AG04450 (cell line): Measurements from ENCODE around the gene IBA57. TPM values are rescaled to one million over a fixed set of nuclear protein-coding genes. Genes with fewer than 3 reads are reported as not detected.

Source experiments
- CTCF ChIA-PET: fragments of 300-600, 350-600 bp; formaldehyde crosslinking; extraction: SDS; loops from one replicate; lab custom pipeline; 2022; ENCODE audit warnings: antibody characterized with exemption, inconsistent platforms; lab: Charles Lee
- POLR2A ChIA-PET: fragments of 350-600 bp; formaldehyde crosslinking; extraction: SDS; loops from one replicate; lab custom pipeline; 2021; ENCODE audit warnings: antibody characterized with exemption, inconsistent platforms; lab: Yijun Ruan, JAX
- DNase-seq: peaks from one replicate; pipeline ENCODE4 v3.0.0-alpha.2; 2011; ENCODE audit warnings: low read depth, low spot score
- H3K27ac ChIP-seq: one replicate; pipeline ENCODE4 v1.5.1; 2012; ENCODE audit warnings: low read depth, low read length, control low read depth
- H3K27me3 ChIP-seq: one replicate; pipeline ENCODE4 v1.6.0; 2012; ENCODE audit warnings: low read length; ENCODE audit not compliant: control insufficient read depth, insufficient read depth
- H3K4me3 ChIP-seq: 2 replicates; pipeline ENCODE4 v1.5.1; 2011; ENCODE audit warnings: mild to moderate bottlenecking, low read depth, low read length, control low read depth
- H3K9me3 ChIP-seq: 2 replicates; pipeline ENCODE4 v1.5.1; 2012; ENCODE audit warnings: low read length; ENCODE audit not compliant: control insufficient read depth, insufficient read depth
- polyA plus RNA-seq: library from polyadenylated mRNA; depleted of rRNA; stranded (reverse); fragments of >200 nt; gene quantifications from 2 replicates; pipeline ENCODE4 v1.2.3, GENCODE V29; 2011
- TF ChIP-seq, protein P1 (sequence below): IDR thresholded peaks from 2 replicates; pipeline ENCODE4 v1.5.1; 2011; ENCODE audit warnings: low read depth, low read length, control low read depth, inconsistent platforms

The IBA57 gene
- polyA plus RNA-seq, 1 experiment, result 1.4 TPM

DNA sequence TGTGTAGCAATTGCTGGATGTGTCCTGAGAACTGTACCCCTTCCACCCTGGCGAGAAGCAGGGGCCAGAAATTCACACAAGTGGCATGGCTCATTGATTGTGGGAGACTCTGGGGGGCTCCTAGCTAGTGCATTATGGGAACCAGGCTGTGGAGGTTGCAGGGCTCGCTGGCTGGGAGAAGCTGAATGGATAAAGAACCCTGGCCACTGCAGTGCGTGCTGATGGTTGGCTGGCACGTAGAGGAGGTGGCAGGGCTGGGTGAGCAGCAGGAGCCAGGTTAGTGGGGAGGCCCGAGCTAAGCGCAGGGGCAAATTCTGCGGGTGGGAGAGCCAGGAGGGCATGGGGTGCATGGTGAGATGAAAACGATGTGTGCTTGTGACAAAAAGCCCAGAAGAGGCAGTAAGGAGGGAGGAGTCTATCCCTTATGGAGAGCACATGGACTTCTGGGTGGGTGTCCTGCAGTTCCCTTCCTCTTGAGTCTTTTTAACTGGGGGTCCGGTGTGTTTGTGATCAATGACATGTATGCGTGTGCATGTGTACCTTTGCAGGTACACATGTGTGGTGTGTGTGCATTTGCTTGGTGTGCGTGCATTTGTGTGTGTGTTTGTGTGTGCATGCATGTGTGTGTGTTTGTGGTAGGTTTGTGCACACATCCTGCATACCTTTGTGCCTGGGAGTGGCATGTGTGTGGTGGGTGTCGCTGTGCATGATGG is 22.0 kb upstream of the IBA57 start:
- ChIA-PET CTCF (interaction anchor here (1.3 to 4.2 kb wide), 3 partner anchors 13 to 23 kb away, joined by 4 to 17 read pairs (median 7); no protein-coding TSS in a partner anchor), POLR2A (no interaction called here)
- no peak for DNase-seq
- H3K27me3 ChIP-seq, result no peaks in the 10 kb centered on the region
- no peak overlapping the region for H3K27ac ChIP-seq
- no peaks in the 10 kb centered on the region; the same call in 1 of the 2 replicates for H3K9me3 ChIP-seq
- TF ChIP-seq, protein P1, sequence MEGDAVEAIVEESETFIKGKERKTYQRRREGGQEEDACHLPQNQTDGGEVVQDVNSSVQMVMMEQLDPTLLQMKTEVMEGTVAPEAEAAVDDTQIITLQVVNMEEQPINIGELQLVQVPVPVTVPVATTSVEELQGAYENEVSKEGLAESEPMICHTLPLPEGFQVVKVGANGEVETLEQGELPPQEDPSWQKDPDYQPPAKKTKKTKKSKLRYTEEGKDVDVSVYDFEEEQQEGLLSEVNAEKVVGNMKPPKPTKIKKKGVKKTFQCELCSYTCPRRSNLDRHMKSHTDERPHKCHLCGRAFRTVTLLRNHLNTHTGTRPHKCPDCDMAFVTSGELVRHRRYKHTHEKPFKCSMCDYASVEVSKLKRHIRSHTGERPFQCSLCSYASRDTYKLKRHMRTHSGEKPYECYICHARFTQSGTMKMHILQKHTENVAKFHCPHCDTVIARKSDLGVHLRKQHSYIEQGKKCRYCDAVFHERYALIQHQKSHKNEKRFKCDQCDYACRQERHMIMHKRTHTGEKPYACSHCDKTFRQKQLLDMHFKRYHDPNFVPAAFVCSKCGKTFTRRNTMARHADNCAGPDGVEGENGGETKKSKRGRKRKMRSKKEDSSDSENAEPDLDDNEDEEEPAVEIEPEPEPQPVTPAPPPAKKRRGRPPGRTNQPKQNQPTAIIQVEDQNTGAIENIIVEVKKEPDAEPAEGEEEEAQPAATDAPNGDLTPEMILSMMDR, result no peak
- no peak overlapping the region for H3K4me3 ChIP-seq

DNA sequence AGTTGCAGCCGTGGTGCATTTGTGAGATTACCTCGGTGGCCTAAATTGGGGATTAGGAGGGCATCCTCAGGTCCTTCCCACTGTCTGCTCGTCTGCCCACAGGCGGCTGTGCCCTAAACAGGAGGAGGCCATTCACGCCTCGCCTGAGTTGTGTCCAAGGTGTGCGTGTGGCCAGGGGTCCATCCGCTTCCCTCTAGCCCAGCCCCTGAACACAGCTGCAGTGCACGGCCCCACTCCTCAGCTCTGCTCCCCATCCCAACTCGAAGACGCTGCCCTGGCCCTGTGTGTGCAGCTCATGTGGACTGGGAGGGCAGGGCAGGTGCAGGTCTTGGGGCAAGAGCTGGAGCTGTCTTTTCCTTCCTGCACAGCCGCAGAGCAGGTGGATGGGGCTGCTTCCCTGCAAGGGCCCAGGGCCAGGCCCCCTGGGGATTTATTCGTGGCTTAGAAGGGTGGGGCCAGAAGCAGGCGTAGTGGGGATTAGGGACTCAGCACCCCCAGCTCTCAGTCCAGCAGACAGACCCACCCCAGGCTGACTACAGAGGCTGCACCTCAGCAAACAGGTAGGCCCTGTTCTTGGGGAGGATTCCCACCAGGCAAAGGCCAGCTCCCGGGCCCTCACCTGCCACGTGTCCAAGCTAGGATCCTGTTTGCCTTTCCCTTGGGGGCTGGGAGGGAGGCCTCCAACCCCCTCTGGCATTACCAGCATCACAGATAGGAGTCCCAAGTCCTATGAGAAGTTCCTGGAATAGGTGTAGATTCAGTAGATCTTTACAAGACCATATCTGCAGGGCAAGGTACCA is 21.2 kb upstream of the IBA57 start:
- no peak overlapping the region for H3K4me3 ChIP-seq
- H3K27me3 ChIP-seq, result no peaks in the 10 kb centered on the region
- H3K27ac ChIP-seq, result no peak overlapping the region
- CTCF ChIA-PET, result interaction anchor here (1.1 to 1.9 kb wide), 2 partner anchors 14 to 21 kb away, joined by 3 to 7 read pairs; no protein-coding TSS in a partner anchor
- POLR2A ChIA-PET, result no interaction called here
- TF ChIP-seq, protein P1, result no peak
- no peaks in the 10 kb centered on the region; the same call in 1 of the 2 replicates for H3K9me3 ChIP-seq
- DNase-seq, result no peak

DNA sequence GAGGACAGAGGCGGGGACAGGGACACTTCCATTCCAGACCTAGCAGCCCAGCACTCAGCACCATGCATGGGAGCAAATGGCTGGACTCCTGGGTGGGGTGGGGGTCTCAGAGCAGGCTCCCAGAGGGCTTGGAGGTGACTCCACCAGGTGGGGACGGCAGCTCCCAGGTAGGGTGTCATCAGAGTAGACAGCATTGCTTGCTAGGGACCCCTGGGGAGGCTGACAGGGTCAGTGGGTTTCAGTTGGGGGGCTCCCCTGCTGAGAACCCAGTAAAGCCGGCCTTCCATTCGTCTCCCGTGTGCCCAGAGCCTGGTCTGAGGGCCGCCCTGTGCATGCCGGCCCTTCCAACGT is 20.6 kb upstream of the IBA57 start:
- ChIA-PET CTCF (interaction anchor here (1.1 kb wide), 1 partner anchor 14 kb away, joined by 3 read pairs; no protein-coding TSS in a partner anchor), POLR2A (no interaction called here)
- Histone ChIP-seq H3K9me3 (no peaks in the 10 kb centered on the region; the same call in 1 of the 2 replicates), H3K27ac (no peak overlapping the region), H3K4me3 (no peak overlapping the region), H3K27me3 (no peaks in the 10 kb centered on the region)
- DNase-seq, result no peak
- TF ChIP-seq, protein P1, result no peak

DNA sequence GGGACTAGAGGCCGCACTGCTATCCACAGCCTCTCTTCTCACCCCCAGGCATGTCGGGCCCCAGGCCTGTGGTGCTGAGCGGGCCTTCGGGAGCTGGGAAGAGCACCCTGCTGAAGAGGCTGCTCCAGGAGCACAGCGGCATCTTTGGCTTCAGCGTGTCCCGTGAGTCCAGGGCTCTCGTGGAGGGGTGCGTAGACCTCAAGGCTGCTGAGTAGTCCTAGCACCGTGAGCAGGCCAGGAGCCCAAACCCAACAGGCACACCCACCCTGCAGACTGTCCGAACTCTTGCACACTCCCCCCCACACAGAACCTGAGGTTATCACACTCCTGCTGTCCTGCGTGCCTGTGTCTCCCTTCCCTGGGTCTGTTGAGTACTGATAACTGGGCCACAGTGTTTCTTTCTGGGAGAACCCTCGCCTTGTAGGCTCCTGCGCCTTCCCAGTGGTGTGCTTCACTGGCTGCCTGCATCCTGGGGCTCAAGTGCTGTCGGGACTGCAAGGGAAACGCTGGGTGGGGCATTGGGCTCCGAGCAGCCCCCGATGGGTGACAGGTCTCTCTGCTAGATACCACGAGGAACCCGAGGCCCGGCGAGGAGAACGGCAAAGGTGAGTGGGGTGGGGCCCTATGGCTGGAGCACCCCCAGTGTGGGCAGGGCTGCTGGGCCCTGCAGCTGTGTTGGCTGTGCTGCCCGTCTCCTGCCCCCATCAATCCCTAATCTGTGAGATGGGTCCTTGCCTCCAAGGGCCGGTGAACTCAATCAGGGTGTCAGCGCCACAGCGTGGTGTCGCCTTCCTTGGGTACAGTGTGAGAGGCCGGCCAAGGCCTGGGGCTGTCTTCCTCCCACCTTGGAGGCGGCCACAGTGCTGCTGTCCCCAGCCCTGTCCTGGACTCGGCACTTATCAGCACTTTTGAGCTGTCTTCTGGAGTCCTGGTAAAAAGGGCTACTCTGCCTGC is 19.9 kb upstream of the IBA57 start:
- TF ChIP-seq, protein P1, result no peak
- Histone ChIP-seq H3K9me3 (no peaks in the 10 kb centered on the region; the same call in 1 of the 2 replicates), H3K27ac (no peak overlapping the region), H3K27me3 (no peaks in the 10 kb centered on the region), H3K4me3 (no peak overlapping the region)
- DNase-seq, result no peak
- POLR2A ChIA-PET, result no interaction called here
- CTCF ChIA-PET, result interaction anchor here (1.1 kb wide), 1 partner anchor 15 kb away, joined by 3 read pairs; no protein-coding TSS in a partner anchor
